Endothelial cell (in vitro differentiated cells): ENCODE data around the gene RFC3. TPM values are rescaled to one million over a fixed set of nuclear protein-coding genes. Genes with fewer than 3 reads are reported as not detected.

Source experiments
- DNase-seq: peaks from one replicate; pipeline ENCODE4 v3.0.0; 2021; ENCODE audit warnings: low spot score
- H3K27ac Mint-ChIP-seq: one replicate; pipeline ENCODE4 v1.8.0; 2021; ENCODE audit warnings: mixed read lengths, inconsistent platforms; ENCODE audit not compliant: unreplicated experiment
- H3K27me3 Mint-ChIP-seq: one replicate; pipeline ENCODE4 v1.8.0; 2021; ENCODE audit warnings: mild to moderate bottlenecking, moderate library complexity, mixed read lengths, inconsistent platforms; ENCODE audit not compliant: unreplicated experiment
- H3K36me3 Mint-ChIP-seq: one replicate; pipeline ENCODE4 v1.8.0; 2021; ENCODE audit warnings: mild to moderate bottlenecking, low read depth, mixed read lengths, inconsistent platforms; ENCODE audit not compliant: unreplicated experiment
- H3K4me1 Mint-ChIP-seq: one replicate; pipeline ENCODE4 v1.8.0; 2021; ENCODE audit warnings: mild to moderate bottlenecking, mixed read lengths, inconsistent platforms; ENCODE audit not compliant: unreplicated experiment
- H3K4me3 Mint-ChIP-seq: one replicate; pipeline ENCODE4 v1.8.0; 2021; ENCODE audit warnings: mild to moderate bottlenecking, mixed read lengths, inconsistent platforms; ENCODE audit not compliant: unreplicated experiment
- H3K9me3 Mint-ChIP-seq: one replicate; pipeline ENCODE4 v1.8.0; 2021; ENCODE audit warnings: mixed read lengths, inconsistent platforms; ENCODE audit not compliant: unreplicated experiment
- CTCF ChIP-seq: fragments of 200-600 bp; sonication (generic); IDR thresholded peaks from one replicate; pipeline ENCODE4 v1.5.0; 2021; ENCODE audit warnings: antibody characterized with exemption; ENCODE audit not compliant: unreplicated experiment
- total RNA-seq: library from RNA; stranded (reverse); fragmentation: NEBNext Ultra II Directional; extraction: Animal tissue kit (Norgen Biotek cat#: 25700); gene quantifications from one replicate; pipeline ENCODE4 v1.2.1, GENCODE V29; 2021; ENCODE audit not compliant: unreplicated experiment

The RFC3 gene
- total RNA-seq, 1 donor from 2014 or later, result 11.7 TPM

- H3K4me1 Mint-ChIP-seq, result no peaks in the 10 kb centered on the region
- no peaks in the 10 kb centered on the region for H3K27me3 Mint-ChIP-seq
These were observed 57.9 kb downstream of the RFC3 start for GRCh38 chr13:33875618-33876401.

GRCh38 chr13:33876716-33877394 is 58.9 kb downstream of the RFC3 start:
- Mint-ChIP-seq H3K4me3 (no peak overlapping the region), H3K9me3 (no peaks in the 10 kb centered on the region), H3K4me1 (no peaks in the 10 kb centered on the region), H3K36me3 (no peaks in the 10 kb centered on the region), H3K27ac (no peak overlapping the region), H3K27me3 (no peaks in the 10 kb centered on the region)
- no peak for DNase-seq
- no peak for TF ChIP-seq CTCF

More at GRCh38 chr13:33875618-33876401, 57.9 kb downstream of the RFC3 start:
- no peak for DNase-seq
- H3K36me3 Mint-ChIP-seq, result no peaks in the 10 kb centered on the region
- H3K27ac Mint-ChIP-seq, result no peak overlapping the region
- H3K4me3 Mint-ChIP-seq, result no peak overlapping the region
- H3K9me3 Mint-ChIP-seq, result no peaks in the 10 kb centered on the region
- TF ChIP-seq CTCF, result no peak

- Mint-ChIP-seq H3K27me3 (no peaks in the 10 kb centered on the region), H3K4me1 (no peaks in the 10 kb centered on the region), H3K27ac (no peak overlapping the region), H3K4me3 (no peak overlapping the region), H3K36me3 (no peaks in the 10 kb centered on the region), H3K9me3 (no peaks in the 10 kb centered on the region)
- no peak for DNase-seq
- TF ChIP-seq CTCF, result no peak
These were observed 61.2 kb downstream of the RFC3 start for GRCh38 chr13:33879118-33879517.

- DNase-seq, result no peak
- Mint-ChIP-seq H3K27ac (no peak overlapping the region), H3K4me3 (no peak overlapping the region), H3K9me3 (no peaks in the 10 kb centered on the region), H3K36me3 (no peaks in the 10 kb centered on the region), H3K27me3 (no peaks in the 10 kb centered on the region), H3K4me1 (no peaks in the 10 kb centered on the region)
- TF ChIP-seq CTCF, result no peak
These were observed 64.9 kb downstream of the RFC3 start for GRCh38 chr13:33882804-33883203.
